ENCODE results near the gene IFRD2.

- TF ChIP-seq CTCF (IDR thresholded peaks at IDR 0.05 in 8 of 11, conservative IDR thresholded peaks at IDR 0.05 in 3 of 11), result no peak
- no peak for TF ChIP-seq POLR2A (IDR thresholded peaks at IDR 0.05)
- peak in 1 of 3 donors; percentile 25 for TF ChIP-seq POLR2AphosphoS5 (IDR thresholded peaks at IDR 0.05)
Observed at GRCh38 chr3:50255251-50255615, 37.0 kb downstream of the IFRD2 start.

Measured in spleen (tissue), 7 donors.